RCC 7860 (cell line): ENCODE results near the gene INTS3.
A peak's percentile ranks its signal among the peaks of the same experiment; 100 is the strongest.

Experiments used
- DNase-seq: peaks from one replicate; pipeline ENCODE4 v3.0.0-alpha.2; 2015; ENCODE audit warnings: low spot score
- FAIRE-seq: peaks from 2 replicates; lab custom pipeline; 2012; peaks lifted over from hg19 to GRCh38; lab: Jason Lieb, UNC

Gene INTS3

DNA sequence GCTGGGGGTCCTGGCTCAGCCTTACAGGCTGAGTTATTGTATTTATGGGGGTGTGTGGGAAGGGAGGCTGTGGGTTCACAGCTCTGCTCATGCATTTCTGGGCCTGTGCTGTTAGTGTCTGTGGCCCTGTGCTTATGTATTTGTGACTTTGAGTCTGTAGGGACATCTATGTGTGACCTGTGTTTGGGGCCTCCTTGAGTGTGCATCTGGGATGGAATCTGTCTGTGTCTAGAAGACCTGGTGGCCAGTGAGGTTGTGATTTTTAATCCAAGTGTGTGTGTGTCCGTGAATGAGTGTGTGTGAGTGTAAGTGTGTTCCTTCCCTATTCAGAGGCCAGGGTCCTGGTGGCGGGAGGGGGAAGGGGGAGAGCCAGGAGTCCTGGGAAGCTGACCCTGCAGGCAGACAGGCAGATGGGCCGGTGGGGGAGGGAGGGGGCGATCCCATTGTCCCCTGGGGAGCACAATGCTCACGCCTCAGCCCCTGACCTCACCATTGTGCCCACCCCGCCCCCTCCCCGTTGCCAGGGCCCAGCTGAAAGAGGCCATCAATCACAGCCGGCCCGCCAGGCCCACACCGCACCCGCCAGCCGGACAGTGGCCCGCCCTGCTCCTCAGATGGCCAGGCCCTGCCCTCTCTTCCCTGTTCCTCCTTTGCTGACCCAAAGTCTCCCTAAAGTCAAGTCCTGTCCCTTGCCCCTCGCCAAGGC lies 66.9 kb downstream of the INTS3 start:
- no peak for DNase-seq
- no peak for FAIRE-seq

DNA sequence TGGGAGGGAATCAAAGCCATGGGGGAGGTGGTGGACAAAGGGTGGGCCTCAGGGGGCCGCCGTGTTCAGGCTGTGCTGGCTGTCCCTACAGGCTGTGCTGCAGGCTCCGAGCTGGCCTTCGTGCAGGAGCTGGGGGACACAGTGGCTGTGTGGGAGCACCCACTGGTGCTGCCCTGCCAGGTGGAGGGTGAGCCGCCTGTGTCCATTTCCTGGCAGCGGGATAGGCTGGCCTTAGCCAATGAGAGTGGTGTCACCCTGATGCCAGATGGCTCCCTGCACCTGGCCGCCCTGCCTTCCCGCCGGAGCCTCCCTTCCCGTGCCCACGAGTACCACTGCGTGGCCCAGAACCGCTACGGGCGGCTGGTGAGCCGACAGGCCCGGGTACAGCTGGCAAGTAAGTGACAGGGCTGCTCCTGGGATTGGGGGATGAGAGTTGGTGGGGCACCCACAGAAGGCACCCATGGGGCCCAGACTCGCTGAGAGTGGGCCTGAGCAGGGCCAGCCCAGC lies 67.5 kb downstream of the INTS3 start:
- FAIRE-seq: no peak

DNA sequence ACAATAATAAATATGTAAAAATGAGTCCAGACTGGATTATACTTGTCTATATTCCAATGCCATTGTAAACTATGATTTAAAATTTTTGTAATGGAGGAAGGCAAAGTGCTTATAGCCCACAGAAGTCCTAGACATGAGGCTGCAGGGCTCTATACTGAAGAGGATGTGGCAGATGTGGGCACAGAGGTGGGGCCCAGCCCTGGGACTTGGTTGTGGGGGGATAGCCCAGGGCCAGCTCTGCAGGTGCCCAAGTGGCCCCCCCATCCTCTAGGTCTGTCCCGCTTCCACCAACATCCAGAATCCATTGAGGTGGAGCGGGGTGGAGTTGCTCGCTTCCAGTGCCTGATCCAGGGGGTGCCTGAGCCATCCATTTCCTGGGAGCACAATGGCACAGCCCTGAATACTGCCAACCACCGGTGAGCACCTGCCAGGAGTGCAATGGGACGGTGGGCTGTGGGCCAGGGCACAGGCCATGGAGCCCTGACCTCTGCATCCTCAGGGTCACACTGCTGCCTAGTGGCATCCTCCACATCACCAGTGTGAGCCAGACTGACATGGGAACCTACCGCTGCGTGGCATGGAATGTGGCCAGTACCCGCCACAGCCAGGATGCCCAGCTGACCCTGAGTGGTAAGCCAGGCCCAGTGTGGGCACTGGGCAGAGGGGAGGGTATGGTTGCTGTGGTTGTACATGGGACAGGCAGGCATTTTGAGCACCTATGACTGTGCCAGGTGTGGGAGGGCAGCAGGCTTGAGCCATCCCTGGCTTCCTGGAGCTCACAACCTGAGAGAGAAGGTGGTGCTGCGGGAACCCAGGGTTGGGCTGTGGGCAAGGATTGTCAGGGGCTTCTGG lies 68.3 kb downstream of the INTS3 start:
- FAIRE-seq: no peak
- DNase-seq: no peak

More for the DNA sequence above, 67.5 kb downstream of the INTS3 start:
- DNase-seq: no peak

DNA sequence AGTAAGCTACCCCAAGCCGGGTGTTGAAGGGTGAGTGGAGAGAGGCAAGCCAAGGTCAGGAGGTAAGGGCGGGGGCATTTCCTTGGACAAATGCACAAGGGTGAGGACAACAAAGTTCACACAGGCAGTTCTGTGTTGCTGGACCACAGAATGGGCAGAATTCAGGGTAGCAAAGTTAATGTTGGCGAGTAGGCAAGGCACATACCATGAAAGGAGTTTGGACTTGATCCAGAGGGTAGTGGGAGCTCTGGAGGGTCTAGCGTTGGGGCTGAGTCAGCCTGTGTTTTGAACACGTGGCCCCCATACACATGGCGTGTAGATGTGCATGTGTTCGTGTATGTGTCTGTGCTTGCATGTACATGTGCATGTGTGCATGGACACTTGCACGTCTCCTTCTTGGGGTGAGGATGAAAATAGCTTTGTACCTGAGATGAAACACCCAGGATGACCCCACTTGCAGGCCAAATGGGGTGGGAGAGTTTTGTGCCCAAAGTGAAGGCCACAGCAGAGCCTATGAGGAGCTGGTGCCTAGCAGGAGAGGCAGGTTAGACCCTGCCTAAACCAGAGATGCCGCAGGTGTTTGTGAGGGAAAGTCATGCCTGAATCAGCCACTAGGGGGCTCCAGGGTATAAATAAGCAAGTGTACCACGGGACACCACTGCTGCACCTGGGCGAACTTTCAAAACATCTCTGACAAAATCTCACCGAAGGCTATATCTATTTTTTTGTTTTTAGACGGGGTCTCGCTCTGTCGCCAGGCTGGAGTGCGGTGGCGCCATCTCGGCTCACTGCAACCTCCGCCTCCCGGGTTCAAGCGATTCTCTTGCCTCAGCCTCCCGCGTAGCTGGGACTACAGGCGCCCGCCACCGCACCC lies 69.2 kb downstream of the INTS3 start:
- DNase-seq: peak; percentile 54
- FAIRE-seq: peak; percentile 10

DNA sequence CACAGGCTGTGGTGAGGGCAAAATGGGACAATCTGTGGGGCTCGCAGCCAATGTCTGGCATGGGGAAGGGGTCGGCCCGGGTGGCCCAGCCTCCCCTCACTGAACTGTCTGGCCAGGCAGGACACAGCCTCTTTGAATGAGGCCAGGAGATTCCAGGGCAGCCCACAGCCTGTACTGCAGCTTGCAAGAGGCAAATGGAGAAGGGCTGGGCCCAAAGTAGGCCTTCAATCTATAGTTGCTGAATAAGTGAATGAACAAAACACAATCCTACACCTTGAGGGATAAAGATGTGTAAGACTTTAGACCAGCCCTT lies 70.6 kb downstream of the INTS3 start:
- DNase-seq (no peak), FAIRE-seq (no peak)

DNA sequence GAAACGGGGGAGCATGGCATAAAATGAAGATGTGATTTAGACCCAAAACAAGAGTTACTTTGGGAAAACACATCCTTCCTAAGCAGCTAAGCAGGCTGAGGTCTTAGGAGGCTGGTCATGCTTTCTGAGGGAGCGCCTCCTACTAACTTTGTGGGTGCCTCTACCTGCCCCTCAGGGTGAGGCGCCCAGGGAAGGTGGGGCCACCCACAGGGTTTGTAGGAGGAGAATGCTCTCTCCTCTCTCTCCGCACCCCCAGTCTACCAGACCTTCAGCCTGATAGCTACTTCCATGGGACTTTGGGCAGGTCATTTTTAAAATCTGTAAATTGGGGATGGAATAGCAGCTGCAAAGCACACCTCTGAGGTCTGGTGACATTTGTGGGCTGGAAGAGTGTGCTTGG lies 71.2 kb downstream of the INTS3 start:
- FAIRE-seq: no peak
- no peak for DNase-seq

DNA sequence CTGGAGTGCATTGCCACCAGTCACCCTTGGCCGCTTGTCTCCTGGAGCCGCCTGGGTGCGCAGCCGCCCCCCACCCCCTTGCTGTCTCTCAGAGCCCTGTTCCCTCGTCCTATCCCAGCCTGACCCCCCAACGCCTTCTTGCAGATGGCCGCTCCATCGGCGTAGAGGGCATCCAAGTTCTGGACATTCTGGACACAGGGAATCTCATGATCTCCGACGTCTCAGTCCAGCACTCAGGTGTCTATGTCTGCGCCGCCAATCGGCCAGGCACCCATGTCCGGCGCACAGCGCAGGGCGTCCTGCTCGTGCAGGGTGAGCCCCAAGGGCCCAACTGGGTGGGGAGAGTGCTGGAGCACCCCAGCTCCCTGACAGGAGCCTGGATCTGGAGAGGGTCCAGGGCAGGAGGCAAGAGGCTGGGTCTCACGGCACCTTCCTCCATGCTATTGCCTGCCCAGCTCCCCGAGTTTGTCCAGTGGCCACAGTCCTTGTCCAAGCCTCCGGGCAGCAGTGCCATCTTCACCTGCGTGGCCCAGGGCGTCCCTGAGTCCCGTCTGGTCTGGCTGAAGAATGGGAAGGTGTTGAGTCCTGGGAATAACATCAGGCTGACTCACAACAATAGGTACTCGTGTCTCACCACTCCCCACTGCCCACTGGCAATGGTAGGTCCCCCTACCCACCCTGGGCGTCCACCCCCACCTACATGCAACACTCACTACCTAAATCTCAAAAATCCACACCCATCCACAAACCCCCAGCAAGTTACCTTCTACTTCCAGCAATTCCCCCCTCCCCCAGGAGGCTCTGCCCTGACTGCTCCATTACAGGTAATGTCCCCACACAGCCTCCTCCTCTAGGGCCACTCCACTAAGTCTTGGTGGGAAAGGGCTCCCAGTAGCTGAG lies 72.0 kb downstream of the INTS3 start:
- FAIRE-seq: no peak
- DNase-seq: no peak

DNA sequence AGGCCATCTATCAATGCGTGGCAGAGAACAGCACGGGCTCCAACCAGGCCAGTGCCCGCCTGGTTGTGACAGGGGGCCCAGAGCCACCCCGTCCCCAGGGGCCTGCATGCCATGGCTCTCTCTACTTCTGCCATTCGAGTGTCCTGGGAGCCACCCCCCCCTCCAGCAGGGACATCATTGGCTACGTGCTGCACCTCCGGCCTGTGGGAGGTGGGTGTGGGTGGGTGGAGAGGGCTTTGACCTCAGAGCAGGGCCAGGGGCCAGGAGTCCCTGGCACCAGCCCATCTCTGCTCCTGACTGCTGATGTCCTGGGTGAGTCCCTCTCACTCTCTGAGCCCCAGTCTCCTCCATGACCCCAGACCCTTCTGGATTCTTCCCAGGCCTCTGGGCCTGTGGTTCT lies 72.7 kb downstream of the INTS3 start:
- no peak for DNase-seq
- FAIRE-seq: no peak

DNA sequence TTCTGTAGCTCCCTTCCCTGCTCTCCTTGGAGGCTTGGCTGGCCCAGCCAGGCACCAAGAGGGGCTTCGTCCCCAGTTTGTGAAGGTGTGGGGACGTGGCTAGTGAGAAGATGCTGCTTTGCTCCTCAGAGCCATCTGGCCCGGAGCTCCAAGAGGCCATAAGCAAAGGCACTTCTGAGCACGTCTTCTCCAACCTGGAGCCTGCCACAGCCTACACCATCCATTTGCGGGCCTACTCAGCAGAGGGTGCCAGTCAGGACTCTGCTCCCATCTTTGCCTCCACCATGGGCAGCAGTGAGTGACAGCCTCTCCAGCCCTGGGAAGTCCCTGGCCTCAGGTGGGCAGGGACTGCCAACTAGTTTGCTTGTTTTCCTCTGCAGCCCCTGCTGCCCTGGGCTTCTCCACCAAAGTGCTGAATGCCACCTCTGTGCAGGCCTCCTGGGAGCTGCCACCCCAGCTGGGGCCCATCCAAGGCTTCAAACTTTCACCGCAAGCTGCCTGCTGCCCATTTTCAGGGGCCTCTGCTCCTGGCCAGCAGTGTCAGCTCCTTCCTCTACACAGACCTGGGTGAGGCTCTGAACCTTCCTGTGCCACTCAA lies 73.3 kb downstream of the INTS3 start:
- FAIRE-seq (no peak), DNase-seq (no peak)

DNA sequence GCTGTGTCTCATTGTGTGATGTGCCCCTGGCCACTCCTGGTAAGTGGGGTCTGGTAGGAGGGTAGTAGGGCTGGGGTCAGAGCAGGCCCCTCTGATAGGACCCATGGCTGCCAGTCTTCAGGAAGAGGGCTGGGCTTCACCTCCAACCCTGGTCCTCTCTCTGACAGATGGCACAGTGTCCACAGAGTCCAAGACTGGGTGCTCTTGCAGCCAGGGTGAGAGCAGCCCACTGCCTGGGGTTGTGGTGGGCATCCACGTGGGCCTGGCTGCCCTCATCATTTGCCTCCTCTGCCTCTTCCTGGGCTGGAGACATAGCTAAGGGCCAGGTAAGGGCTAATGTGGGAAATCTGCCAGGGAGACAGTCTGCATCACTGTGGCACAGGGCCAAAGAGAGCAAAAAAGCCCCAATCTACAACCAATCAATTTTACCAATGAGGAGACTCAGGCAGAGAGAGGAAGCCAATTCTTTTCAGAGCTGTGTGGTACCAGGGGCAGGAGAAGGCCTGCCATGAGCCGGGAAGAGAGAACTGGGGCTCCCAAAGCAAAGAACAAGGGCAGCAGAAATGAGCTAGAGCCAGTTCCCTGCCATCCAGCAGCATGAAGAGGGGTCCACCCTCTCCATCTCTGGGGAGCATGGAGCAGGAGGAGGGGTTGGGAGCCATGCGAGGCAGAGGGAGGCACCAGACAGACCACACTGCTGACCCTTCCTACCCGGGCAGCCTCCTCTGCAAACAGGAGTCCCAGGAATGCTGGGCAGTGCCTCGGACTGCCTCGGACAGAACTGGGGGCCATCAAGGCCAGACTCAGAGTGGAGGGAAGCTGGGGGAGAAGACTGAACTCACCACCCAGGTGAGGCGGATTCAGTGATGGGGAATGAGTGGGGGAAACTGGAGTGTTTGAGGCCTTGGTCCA lies 74.2 kb downstream of the INTS3 start:
- FAIRE-seq (no peak), DNase-seq (no peak)

DNA sequence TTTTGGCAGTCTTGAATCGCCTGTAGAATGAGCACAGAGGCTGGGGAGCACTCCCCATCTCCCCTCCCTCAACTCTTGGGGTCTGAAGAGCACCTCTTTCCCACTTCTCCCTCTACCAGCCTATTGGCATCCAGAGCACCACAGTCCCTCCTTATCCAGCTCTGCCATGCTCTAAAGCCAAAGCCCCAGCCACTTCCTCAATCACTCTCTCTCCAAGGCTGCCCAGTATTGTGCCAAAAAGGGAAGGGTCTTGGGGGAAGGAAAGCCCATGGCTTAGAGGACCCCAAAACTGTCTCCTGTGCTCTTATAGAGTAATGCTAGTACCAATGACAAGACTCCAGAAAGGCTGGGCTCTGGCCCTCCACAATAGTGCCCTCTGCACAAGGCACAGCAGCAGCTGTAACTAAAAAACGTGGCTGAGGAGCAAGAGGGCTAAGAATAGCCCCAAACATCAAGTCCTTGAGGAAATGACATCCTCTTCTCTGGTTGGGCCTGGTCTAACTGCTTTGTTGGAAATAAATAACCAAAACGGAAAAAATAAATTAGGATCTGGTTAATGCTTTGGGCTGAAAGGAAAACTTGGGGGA lies 75.7 kb downstream of the INTS3 start:
- FAIRE-seq (no peak), DNase-seq (no peak)

DNA sequence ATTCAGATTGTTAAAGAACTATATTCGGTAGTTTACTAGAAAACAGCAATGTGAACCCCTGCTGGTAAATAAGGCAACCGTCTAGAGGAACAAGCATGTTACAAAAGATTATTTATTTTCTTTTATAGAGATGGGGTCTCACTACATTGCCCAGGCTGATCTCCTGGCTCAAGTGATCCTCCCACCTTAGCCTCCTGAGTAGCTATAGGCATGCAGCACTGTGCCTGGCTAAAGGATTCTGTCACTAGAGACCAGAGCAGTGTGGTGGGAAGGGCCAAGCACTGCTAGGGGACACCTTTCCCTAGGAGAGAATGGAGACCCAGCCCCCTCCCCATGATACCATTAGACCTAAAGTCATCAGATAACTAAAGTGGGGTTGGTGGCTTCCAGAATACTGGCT lies 76.3 kb downstream of the INTS3 start:
- DNase-seq (no peak), FAIRE-seq (no peak)

DNA sequence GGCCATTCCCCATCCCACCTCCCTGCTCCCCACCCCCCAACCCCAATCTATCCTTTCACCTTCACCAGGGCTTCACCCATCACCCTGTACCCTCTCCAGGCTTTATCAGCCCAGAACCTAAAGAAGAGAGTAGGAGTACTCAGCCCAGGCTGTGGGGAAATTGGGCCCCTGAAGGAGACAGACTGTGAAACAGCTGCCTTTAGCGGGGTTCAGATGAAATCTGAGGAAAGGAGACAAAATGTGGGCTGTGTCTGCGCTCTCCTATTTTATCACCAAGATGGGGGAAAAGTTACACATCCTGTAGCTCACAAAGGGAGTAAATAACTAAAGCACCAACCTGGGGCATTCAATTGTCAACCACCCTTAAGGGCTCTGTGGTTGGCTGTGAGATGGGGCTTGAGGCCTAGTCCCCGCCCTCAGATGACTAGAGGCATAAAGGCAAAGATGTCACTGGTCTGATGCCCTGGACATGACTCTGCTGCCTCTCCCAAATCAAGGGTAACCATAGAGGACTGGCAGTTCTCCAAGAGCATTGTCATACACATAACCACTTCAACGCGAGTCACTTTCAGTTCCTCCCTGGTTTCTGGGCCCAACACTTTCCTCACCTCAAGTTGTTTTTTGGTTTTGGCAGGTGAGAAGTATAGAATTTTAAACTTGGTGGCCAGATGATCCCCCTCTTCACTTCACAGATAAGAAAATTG lies 77.3 kb downstream of the INTS3 start:
- FAIRE-seq (peak; percentile 79), DNase-seq (peak; percentile 87)

DNA sequence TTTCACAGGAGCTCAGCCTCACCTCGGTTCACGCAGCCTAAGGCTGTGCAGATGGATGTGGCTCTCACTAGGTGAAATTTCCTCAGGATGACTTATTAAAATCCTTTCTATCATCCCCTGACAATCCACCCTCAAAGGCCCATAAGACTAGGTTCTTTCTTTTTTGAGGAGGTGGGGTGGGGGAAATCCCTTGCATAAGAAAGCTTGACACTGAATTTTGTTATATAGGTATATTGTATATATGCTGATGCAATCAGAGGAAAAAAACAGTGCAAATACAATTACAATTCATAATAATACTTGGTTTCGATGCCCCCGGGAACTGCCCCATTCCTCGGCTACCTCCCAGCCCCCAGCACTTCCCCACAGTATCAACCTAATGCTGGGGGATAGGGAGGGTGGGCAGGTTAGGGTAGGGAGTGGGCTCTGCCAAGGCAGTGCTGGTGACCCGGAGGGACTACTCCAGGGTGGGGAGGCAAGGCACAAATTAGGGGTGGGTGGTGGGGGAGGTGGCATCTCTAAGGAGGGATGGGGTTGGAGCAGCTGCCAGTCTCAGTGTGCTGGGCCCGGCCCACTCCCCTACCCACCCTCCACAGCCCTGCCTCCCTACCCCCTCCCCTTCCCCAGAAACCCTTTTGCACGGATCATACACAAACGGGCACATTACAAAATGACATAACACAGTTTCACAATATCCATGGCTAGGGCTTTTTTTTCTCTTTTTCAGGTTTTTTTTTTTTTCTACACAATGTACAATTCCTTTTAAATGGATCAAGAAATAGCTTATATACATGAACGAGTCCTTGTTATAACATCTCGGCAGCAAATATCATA lies 78.3 kb downstream of the INTS3 start:
- no peak for FAIRE-seq
- DNase-seq: no peak

DNA sequence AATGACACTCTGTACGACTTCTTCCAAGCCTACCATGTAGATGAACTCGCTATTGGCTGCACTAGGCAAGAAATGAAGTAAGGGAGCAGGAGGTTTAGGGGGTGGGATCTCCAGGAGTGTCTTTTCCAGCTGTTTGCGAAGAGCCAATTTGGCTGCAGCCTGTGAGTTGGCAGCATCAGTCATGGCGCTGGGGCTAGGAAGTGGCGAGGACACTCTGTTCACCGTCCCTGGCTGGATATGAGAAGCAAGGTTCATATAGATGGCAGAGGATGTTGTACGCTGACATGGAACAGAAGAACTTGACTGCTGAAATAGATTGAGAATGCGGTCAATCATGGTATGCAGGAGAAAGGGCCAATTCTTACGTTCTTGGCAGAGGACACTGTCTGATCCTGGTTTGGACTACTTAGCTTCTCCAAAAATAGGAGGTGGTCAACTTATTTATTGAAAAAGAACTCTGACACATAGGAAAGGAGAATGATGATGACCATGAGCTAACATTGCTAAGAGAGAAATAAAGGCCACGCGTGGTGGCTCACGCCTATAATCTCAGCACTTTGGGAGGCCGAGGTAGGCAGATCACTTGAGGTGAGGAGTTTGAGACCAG lies 88.5 kb downstream of the INTS3 start:
- no peak for DNase-seq
- no peak for FAIRE-seq

DNA sequence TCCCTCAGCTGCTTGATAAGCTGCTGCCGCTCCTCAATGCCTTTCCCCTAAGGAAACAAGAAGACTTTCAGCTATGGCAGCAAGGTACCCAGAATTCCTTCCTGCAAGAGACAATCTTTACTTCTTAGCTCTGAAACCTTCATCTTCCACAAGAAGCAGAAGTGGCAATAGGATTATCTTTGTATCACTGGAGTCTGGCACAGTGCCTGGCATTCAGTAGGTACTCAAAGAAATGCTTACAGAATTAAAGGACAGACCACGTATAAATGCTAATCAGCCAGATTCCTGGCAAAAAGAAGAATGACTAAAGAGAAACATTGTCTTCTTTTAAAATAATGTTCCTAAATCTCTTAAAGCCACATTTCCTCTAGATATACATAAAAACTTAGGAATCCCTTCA lies 91.0 kb downstream of the INTS3 start:
- no peak for DNase-seq
- no peak for FAIRE-seq
